OCI-LY7 (cell line): ENCODE data around the gene LRRC8C. TPM values are rescaled to one million over a fixed set of nuclear protein-coding genes. Genes with fewer than 3 reads are reported as not detected.
A peak's percentile ranks its signal among the peaks of the same experiment; 100 is the strongest.

ENCODE experiments used
- BruUV-seq: library from RNA; stranded (reverse); fragments of 400-500 nt; replicated peaks from 2 replicates; lab custom pipeline; 2021; lab: Mats Ljungman, UMichigan
- CTCF ChIA-PET: fragments of 300-600 bp; sonication (Branson Sonifier 250); formaldehyde crosslinking; loops from one replicate; lab custom pipeline; 2022; ENCODE audit warnings: antibody characterized with exemption; ENCODE audit not compliant: unreplicated experiment; lab: Charles Lee
- POLR2A ChIA-PET: fragments of 300-600 bp; sonication (Branson Sonifier 250); formaldehyde crosslinking; loops from one replicate; lab custom pipeline; 2022; ENCODE audit warnings: antibody characterized with exemption; lab: Charles Lee
- DNase-seq: peaks from one replicate; pipeline ENCODE4 v3.0.0-alpha.2; 2015; ENCODE audit warnings: low spot score
- H2AFZ ChIP-seq: fragments of 200-600 bp; sonication (generic), shearing (Covaris generic); 2 replicates; pipeline ENCODE4 v1.6.1; 2014; ENCODE audit warnings: mild to moderate bottlenecking, antibody characterized with exemption, low read length, moderate library complexity
- H3K27ac ChIP-seq: fragments of 200-600 bp; sonication (generic); 2 replicates; pipeline ENCODE4 v1.5.1; 2014; ENCODE audit warnings: mixed run types, low read depth, mild to moderate bottlenecking, moderate library complexity, low read length, inconsistent platforms; ENCODE audit not compliant: poor library complexity, severe bottlenecking
- H3K36me3 ChIP-seq: fragments of 200-600 bp; sonication (generic); 2 replicates; pipeline ENCODE4 v1.6.1; 2014; ENCODE audit warnings: mild to moderate bottlenecking, antibody characterized with exemption, low read length, moderate library complexity, mixed read lengths; ENCODE audit not compliant: insufficient read depth
- H3K4me1 ChIP-seq: fragments of 200-600 bp; sonication (generic); 2 replicates; pipeline ENCODE4 v1.5.1; 2014; ENCODE audit warnings: mild to moderate bottlenecking, low read length; ENCODE audit not compliant: insufficient read depth, poor library complexity, severe bottlenecking
- H3K4me2 ChIP-seq: fragments of 200-600 bp; sonication (generic); 2 replicates; pipeline ENCODE4 v1.6.1; 2014; ENCODE audit warnings: mild to moderate bottlenecking, low read length
- H3K4me3 ChIP-seq: fragments of 200-600 bp; sonication (generic); 2 replicates; pipeline ENCODE4 v1.5.1; 2014; ENCODE audit warnings: mild to moderate bottlenecking, low read depth, low read length; ENCODE audit not compliant: poor library complexity, severe bottlenecking
- H3K79me2 ChIP-seq: fragments of 200-600 bp; sonication (generic); 2 replicates; pipeline ENCODE4 v1.6.1; 2016; ENCODE audit warnings: low read depth, mild to moderate bottlenecking, low read length, moderate library complexity, mixed read lengths; ENCODE audit not compliant: insufficient read depth
- H3K9me2 ChIP-seq: fragments of 200-600 bp; sonication (generic); 2 replicates; pipeline ENCODE4 v1.6.1; 2016; ENCODE audit warnings: mild to moderate bottlenecking, low read length, mixed read lengths; ENCODE audit not compliant: insufficient read depth
- H3K9me3 ChIP-seq: fragments of 200-600 bp; sonication (generic); 2 replicates; pipeline ENCODE4 v1.6.1; 2014; ENCODE audit warnings: mild to moderate bottlenecking, mixed run types, low read length, mixed read lengths
- H4K20me1 ChIP-seq: fragments of 200-600 bp; sonication (generic); 2 replicates; pipeline ENCODE4 v1.6.1; 2014; ENCODE audit warnings: mild to moderate bottlenecking, antibody characterized with exemption, low read length, moderate library complexity, mixed read lengths; ENCODE audit not compliant: insufficient read depth
- EZH2phosphoT487 ChIP-seq: fragments of 200-600 bp; sonication (generic); IDR thresholded peaks from 2 replicates; pipeline ENCODE4 v1.6.1; 2018; ENCODE audit warnings: low read depth, borderline replicate concordance, mild to moderate bottlenecking, mixed run types, antibody characterized with exemption, low read length, moderate library complexity, mixed read lengths
- intact Hi-C: fragments of 100-400 bp; cut with micrococcal nuclease; formaldehyde crosslinking; loops from one replicate; pipeline ENCODE4 v1.10.0; 2022; ENCODE audit not compliant: unreplicated experiment
- total RNA-seq, 2 experiments: library from RNA; depleted of rRNA in 1 of 2; stranded (reverse); fragments of >200 nt in 1 of 2; shearing (Covaris generic) in 1 of 2; gene quantifications; 2 replicates each; pipeline ENCODE4 v1.2.3, GENCODE V29; 2014 to 2022
- TF ChIP-seq, protein P1 (sequence below): fragments of 200-600 bp; sonication (generic); conservative IDR thresholded peaks from 2 replicates; pipeline ENCODE4 v1.5.1; 2014; ENCODE audit warnings: mild to moderate bottlenecking, antibody characterized with exemption, low read length, moderate library complexity, mixed read lengths

The LRRC8C gene
- total RNA-seq, 2 experiments from 2014 or later = 6.0 to 9.0 TPM

DNA sequence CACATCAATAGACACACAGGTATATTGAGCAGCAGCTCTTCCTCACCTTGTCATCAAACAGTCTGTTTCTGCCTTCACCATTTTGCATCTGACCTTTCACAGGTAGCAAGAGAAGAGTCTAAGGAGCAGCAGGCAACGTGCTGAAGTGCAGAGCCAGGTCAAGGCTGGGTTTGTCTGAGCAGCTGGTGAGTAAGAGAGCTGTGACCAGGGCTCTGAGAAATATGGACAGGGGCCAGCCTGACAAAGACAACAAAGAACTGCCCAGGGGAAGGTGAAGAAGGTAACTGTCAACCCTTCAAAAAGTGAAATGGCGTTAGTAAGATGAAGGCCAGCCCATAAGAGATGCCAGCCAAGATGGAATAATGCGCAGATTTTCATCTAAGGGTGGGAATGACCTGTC, 129.0 kb downstream of the LRRC8C start:
- H3K36me3 ChIP-seq = no peaks in the 10 kb centered on the region
- no peak overlapping the region for H2AFZ ChIP-seq
- ChIA-PET POLR2A (interaction anchor here (1.3 to 10.1 kb wide), 2 partner anchors 63 to 131 kb away, joined by 4 to 90 read pairs; partner anchors contain the start of gene LRRC8C), CTCF (interaction anchor here (0.5 to 0.8 kb wide), 3 partner anchors 66 to 397 kb away, joined by 3 to 4 read pairs (median 3); no protein-coding TSS in a partner anchor)
- H3K79me2 ChIP-seq = no peaks in the 10 kb centered on the region
- no peak overlapping the region for H3K4me3 ChIP-seq
- peaks cover 27% of the 10 kb centered on the region for H3K4me1 ChIP-seq
- H3K9me2 ChIP-seq = no peaks in the 10 kb centered on the region
- no peak overlapping the region for H3K27ac ChIP-seq
- H4K20me1 ChIP-seq = no peaks in the 10 kb centered on the region
- no peaks in the 10 kb centered on the region for H3K9me3 ChIP-seq
- intact Hi-C loops = loop anchor here (2.0 to 5.0 kb wide), 2 partner anchors 40 to 237 kb away; partner anchors contain the start of gene LRRC8B
- no peak for TF ChIP-seq EZH2phosphoT487
- TF ChIP-seq, protein P1, sequence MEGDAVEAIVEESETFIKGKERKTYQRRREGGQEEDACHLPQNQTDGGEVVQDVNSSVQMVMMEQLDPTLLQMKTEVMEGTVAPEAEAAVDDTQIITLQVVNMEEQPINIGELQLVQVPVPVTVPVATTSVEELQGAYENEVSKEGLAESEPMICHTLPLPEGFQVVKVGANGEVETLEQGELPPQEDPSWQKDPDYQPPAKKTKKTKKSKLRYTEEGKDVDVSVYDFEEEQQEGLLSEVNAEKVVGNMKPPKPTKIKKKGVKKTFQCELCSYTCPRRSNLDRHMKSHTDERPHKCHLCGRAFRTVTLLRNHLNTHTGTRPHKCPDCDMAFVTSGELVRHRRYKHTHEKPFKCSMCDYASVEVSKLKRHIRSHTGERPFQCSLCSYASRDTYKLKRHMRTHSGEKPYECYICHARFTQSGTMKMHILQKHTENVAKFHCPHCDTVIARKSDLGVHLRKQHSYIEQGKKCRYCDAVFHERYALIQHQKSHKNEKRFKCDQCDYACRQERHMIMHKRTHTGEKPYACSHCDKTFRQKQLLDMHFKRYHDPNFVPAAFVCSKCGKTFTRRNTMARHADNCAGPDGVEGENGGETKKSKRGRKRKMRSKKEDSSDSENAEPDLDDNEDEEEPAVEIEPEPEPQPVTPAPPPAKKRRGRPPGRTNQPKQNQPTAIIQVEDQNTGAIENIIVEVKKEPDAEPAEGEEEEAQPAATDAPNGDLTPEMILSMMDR = no peak
- no peak for DNase-seq
- BruUV-seq = no TSS peak
- no peak overlapping the region for H3K4me2 ChIP-seq

DNA sequence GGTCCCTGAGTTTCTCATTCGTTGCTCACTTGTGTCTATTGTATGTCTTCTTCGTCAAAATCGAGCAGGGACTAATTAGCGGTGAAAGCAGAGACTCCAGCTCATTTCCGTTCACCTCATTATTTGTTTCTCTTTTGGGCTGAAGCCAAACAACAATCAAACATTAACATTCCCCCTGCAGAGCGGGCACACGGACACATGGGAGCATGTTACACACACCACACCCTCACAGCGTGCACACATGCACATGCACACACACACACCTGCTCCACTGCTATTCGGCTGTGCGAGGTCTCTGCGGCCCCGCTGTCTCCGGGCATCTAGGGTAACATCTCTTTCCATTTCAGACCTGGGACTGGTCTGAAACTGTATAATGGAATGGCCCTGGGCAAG, 129.5 kb downstream of the LRRC8C start:
- DNase-seq = no peak
- no peaks in the 10 kb centered on the region for H3K9me3 ChIP-seq
- no peaks in the 10 kb centered on the region for H4K20me1 ChIP-seq
- H2AFZ ChIP-seq = peak overlapping the region; percentile 71; the same call in 1 of the 2 replicates
- no peaks in the 10 kb centered on the region for H3K9me2 ChIP-seq
- TF ChIP-seq, protein P1 = no peak
- no peak for TF ChIP-seq EZH2phosphoT487
- H3K36me3 ChIP-seq = no peaks in the 10 kb centered on the region
- peak overlapping the region; percentile 20 for H3K4me3 ChIP-seq
- H3K4me1 ChIP-seq = peaks cover 22% of the 10 kb centered on the region
- no TSS peak for BruUV-seq
- ChIA-PET POLR2A (interaction anchor here (0.7 to 10.1 kb wide), 4 partner anchors 64 to 132 kb away, joined by 3 to 90 read pairs (median 4); partner anchors contain the start of gene LRRC8C), CTCF (interaction anchor here (0.6 to 1.4 kb wide), 15 partner anchors 19 to 397 kb away, joined by 3 to 6 read pairs (median 3); partner anchors contain the start of gene LRRC8C)
- no peak overlapping the region for H3K27ac ChIP-seq
- intact Hi-C loops = loop anchor here (2.0 to 5.0 kb wide), 2 partner anchors 40 to 238 kb away; partner anchors contain the start of gene LRRC8B
- peak overlapping the region; percentile 58 for H3K4me2 ChIP-seq
- no peaks in the 10 kb centered on the region for H3K79me2 ChIP-seq
